Measurements from ENCODE around the gene SPOCK2. TPM values are rescaled to one million over a fixed set of nuclear protein-coding genes. Genes with fewer than 3 reads are reported as not detected.

Gene SPOCK2
- total and polyA plus RNA-seq, 2 of the 13 experiments (the other 11 are each of a cell fraction or from before 2014, with no cell fraction given): 8.6 to 30.6 TPM

- TF ChIP-seq TBX3 (IDR thresholded peaks at IDR 0.05; ENCODE audit: borderline replicate concordance): peak; percentile 78; the same call in 1 of the 2 replicates
- no peak for TF ChIP-seq ZFYVE20 (CRISPR knock-in tag; IDR thresholded peaks at IDR 0.05; ENCODE audit: borderline replicate concordance, low read depth)
- no peak for TF ChIP-seq CEBPB (IDR thresholded peaks at IDR 0.05; ENCODE audit: borderline replicate concordance, low read depth, low read length)
- TF ChIP-seq THAP11 (CRISPR knock-in tag; IDR thresholded peaks at IDR 0.05): peak; percentile 34; the same call in 1 of the 2 replicates
- TF ChIP-seq ZNF644 (CRISPR knock-in tag; IDR thresholded peaks at IDR 0.05; ENCODE audit: low read depth): peak; percentile 8; the same call in 1 of the 2 replicates
- no peak for TF ChIP-seq ZNF44 (CRISPR knock-in tag; IDR thresholded peaks at IDR 0.05)
- no peak for TF ChIP-seq HNRNPLL (IDR thresholded peaks at IDR 0.05; ENCODE audit: low read depth, low read length, poor library complexity, severe bottlenecking)
- peak; percentile 96 for TF ChIP-seq NCOR1 (IDR thresholded peaks at IDR 0.05; ENCODE audit: borderline replicate concordance, low read length)
- no peak for TF ChIP-seq PLSCR1 (CRISPR knock-in tag; IDR thresholded peaks at IDR 0.05; ENCODE audit: borderline replicate concordance)
- peak; percentile 28; the same call in 1 of the 2 replicates for TF ChIP-seq FOSL1 (CRISPR knock-in tag; IDR thresholded peaks at IDR 0.05; ENCODE audit: borderline replicate concordance)
- no peak for TF ChIP-seq MLXIP (CRISPR knock-in tag; IDR thresholded peaks at IDR 0.05; ENCODE audit: borderline replicate concordance)
- no peak for TF ChIP-seq FUBP1 (CRISPR knock-in tag; IDR thresholded peaks at IDR 0.05; ENCODE audit: borderline replicate concordance)
- TF ChIP-seq AFF4 (CRISPR knock-in tag; IDR thresholded peaks at IDR 0.05): no peak
- TF ChIP-seq ZSCAN25 (CRISPR knock-in tag; IDR thresholded peaks at IDR 0.05): no peak; the same call in 1 of the 2 replicates
- TF ChIP-seq MLX (CRISPR knock-in tag; IDR thresholded peaks at IDR 0.05): peak; percentile 85; the same call in 1 of the 2 replicates
- no peak for TF ChIP-seq HNRNPL (IDR thresholded peaks at IDR 0.05; ENCODE audit: low read depth, low read length)
- TF ChIP-seq SP2 (CRISPR knock-in tag; IDR thresholded peaks at IDR 0.05): no peak
- TF ChIP-seq ZNF432 (CRISPR knock-in tag; IDR thresholded peaks at IDR 0.05; ENCODE audit: borderline replicate concordance): no peak
- TF ChIP-seq GATAD1 (CRISPR knock-in tag; IDR thresholded peaks at IDR 0.05): peak; percentile 50; the same call in 1 of the 2 replicates
Observed at GRCh38 chr10:72098301-72098835, 10.0 kb upstream of the SPOCK2 start (continued).

Data from HepG2 (cell line).